Measurements from ENCODE around the gene ABCE1.

ABCE1 gene

DNA sequence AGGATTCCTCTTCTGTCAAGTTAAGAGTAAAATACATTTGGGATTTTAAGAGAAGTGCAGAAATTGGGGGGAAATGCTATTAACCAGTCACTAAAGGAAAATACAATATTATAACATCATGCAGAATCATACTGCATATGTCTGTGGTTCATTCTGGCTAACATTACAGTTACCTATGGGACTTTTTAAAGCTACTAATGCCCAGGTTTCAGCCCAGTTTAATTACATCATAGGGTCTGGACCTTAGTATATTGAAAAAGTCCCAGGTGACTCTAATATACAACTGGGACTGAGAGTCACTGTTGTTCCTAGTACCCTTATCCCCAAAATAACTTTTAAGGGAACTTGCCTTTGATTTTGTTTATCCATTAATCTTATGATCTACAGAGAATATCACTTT lies 10.0 kb downstream of the ABCE1 start:
- Histone ChIP-seq H3K36me3 (ENCODE audit: control insufficient read depth, insufficient read depth, low read length) (peaks cover 2% of the 10 kb centered on the region), H3K27ac (ENCODE audit: low read depth, low read length) (no peak overlapping the region), H3K79me1 (ENCODE audit: low read length) (no peaks in the 10 kb centered on the region)

GRCh38 chr4:145125396-145125795 lies 27.3 kb downstream of the ABCE1 start:
- H3K23ac ChIP-seq (ENCODE audit: low read length): no peak overlapping the region
- H2BK15ac ChIP-seq (replicated peaks; ENCODE audit: low read depth): no peak overlapping the region
- H3K56ac ChIP-seq (ENCODE audit: low read length): no peak overlapping the region
- H3K27ac ChIP-seq (ENCODE audit: low read depth, low read length): no peak overlapping the region
- H3K4me2 ChIP-seq (ENCODE audit: low read length): no peak overlapping the region
- H2AK5ac ChIP-seq (ENCODE audit: low read length): no peak overlapping the region
- no peak overlapping the region for H3K9ac ChIP-seq (ENCODE audit: low read length)
- H2BK5ac ChIP-seq (ENCODE audit: low read length): no peak overlapping the region
- no peak overlapping the region for H4K5ac ChIP-seq (ENCODE audit: low read length)
- H3K4ac ChIP-seq (ENCODE audit: low read depth, low read length): no peak overlapping the region
- no peak overlapping the region for H3K4me3 ChIP-seq (ENCODE audit: low read length)
- no CpG with 5 or more reads among the region's 2 CpGs for WGBS (ENCODE audit: extremely low coverage, insufficient coverage, low lambda C conversion rate)
- peaks cover 3% of the 10 kb centered on the region for H3K36me3 ChIP-seq (ENCODE audit: control insufficient read depth, insufficient read depth, low read length)
- DNase-seq: no peak
- no peak overlapping the region for H3K18ac ChIP-seq (ENCODE audit: low read length)
- H3K79me2 ChIP-seq (ENCODE audit: control insufficient read depth, insufficient read depth, low read length): no peaks in the 10 kb centered on the region
- H3K27me3 ChIP-seq (ENCODE audit: insufficient read depth, low read length, poor library complexity): no peaks in the 10 kb centered on the region
- no peak overlapping the region for H4K8ac ChIP-seq (ENCODE audit: low read depth, low read length)
- no peaks in the 10 kb centered on the region for H3K79me1 ChIP-seq (ENCODE audit: low read length)
- H3K4me1 ChIP-seq (ENCODE audit: control insufficient read depth, low read depth, low read length): no peaks in the 10 kb centered on the region
- no peak overlapping the region for H2BK120ac ChIP-seq (ENCODE audit: low read depth, low read length)

More for the DNA sequence above, 10.0 kb downstream of the ABCE1 start:
- Histone ChIP-seq H2AK5ac (ENCODE audit: low read length) (no peak overlapping the region), H3K27me3 (ENCODE audit: insufficient read depth, low read length, poor library complexity) (no peaks in the 10 kb centered on the region), H2BK15ac (replicated peaks; ENCODE audit: low read depth) (no peak overlapping the region), H3K4me2 (ENCODE audit: low read length) (no peak overlapping the region), H3K23ac (ENCODE audit: low read length) (no peak overlapping the region), H3K4me3 (ENCODE audit: low read length) (no peak overlapping the region), H3K4me1 (ENCODE audit: control insufficient read depth, low read depth, low read length) (no peaks in the 10 kb centered on the region), H4K8ac (ENCODE audit: low read depth, low read length) (no peak overlapping the region), H3K9ac (ENCODE audit: low read length) (no peak overlapping the region), H3K18ac (ENCODE audit: low read length) (no peak overlapping the region), H3K79me2 (ENCODE audit: control insufficient read depth, insufficient read depth, low read length) (peaks cover 3% of the 10 kb centered on the region), H4K5ac (ENCODE audit: low read length) (no peak overlapping the region), H3K4ac (ENCODE audit: low read depth, low read length) (no peak overlapping the region), H3K56ac (ENCODE audit: low read length) (no peak overlapping the region), H2BK120ac (ENCODE audit: low read depth, low read length) (no peak overlapping the region), H2BK5ac (ENCODE audit: low read length) (no peak overlapping the region)
- no peak for DNase-seq

GRCh38 chr4:145130130-145130529 lies 32.0 kb downstream of the ABCE1 start:
- no peak overlapping the region for H3K56ac ChIP-seq (ENCODE audit: low read length)
- H3K79me1 ChIP-seq (ENCODE audit: low read length): no peaks in the 10 kb centered on the region
- H3K18ac ChIP-seq (ENCODE audit: low read length): no peak overlapping the region
- H2BK120ac ChIP-seq (ENCODE audit: low read depth, low read length): no peak overlapping the region
- H3K79me2 ChIP-seq (ENCODE audit: control insufficient read depth, insufficient read depth, low read length): no peaks in the 10 kb centered on the region
- H3K36me3 ChIP-seq (ENCODE audit: control insufficient read depth, insufficient read depth, low read length): peaks cover 2% of the 10 kb centered on the region
- no peak overlapping the region for H3K4ac ChIP-seq (ENCODE audit: low read depth, low read length)
- no peak for DNase-seq
- H3K27ac ChIP-seq (ENCODE audit: low read depth, low read length): no peak overlapping the region
- H3K9ac ChIP-seq (ENCODE audit: low read length): no peak overlapping the region
- H2AK5ac ChIP-seq (ENCODE audit: low read length): no peak overlapping the region
- no peak overlapping the region for H3K23ac ChIP-seq (ENCODE audit: low read length)
- no peak overlapping the region for H4K5ac ChIP-seq (ENCODE audit: low read length)
- no peaks in the 10 kb centered on the region for H3K4me1 ChIP-seq (ENCODE audit: control insufficient read depth, low read depth, low read length)
- no peaks in the 10 kb centered on the region for H3K27me3 ChIP-seq (ENCODE audit: insufficient read depth, low read length, poor library complexity)
- H2BK15ac ChIP-seq (replicated peaks; ENCODE audit: low read depth): no peak overlapping the region
- no peak overlapping the region for H3K4me2 ChIP-seq (ENCODE audit: low read length)
- H4K8ac ChIP-seq (ENCODE audit: low read depth, low read length): no peak overlapping the region
- H2BK5ac ChIP-seq (ENCODE audit: low read length): no peak overlapping the region
- no peak overlapping the region for H3K4me3 ChIP-seq (ENCODE audit: low read length)

DNA sequence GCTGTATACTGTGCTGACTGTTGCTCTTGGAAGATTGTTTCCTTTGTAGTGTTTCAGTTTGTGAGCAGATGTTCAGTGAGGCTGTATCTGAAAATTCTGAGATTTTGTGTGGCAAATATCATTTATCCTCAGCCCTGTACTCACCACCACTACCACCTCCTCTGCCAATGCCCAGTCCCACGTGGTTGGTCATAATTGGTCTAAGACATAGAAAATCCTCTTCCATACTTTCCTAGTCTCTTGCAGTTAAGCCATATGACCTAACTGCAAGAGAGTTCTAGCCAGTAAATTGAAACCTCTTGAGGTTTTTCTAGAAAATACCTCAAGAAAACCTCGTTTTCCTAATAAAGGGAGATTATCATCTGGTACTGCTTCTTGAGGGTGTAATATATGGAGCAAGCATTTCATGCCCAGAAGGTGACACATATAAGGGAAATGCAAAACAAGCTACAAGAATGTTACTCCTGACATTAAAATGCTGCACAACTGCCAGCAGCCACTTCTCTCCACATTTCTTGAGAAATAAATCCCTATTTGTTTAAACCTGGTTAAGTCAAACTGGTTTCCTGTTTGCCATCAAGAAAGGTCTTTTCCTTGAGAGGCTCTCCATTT lies 32.8 kb downstream of the ABCE1 start:
- H2BK5ac ChIP-seq (ENCODE audit: low read length): no peak overlapping the region
- H3K4me3 ChIP-seq (ENCODE audit: low read length): no peak overlapping the region
- H3K56ac ChIP-seq (ENCODE audit: low read length): no peak overlapping the region
- no peak overlapping the region for H3K27ac ChIP-seq (ENCODE audit: low read depth, low read length)
- H3K79me1 ChIP-seq (ENCODE audit: low read length): no peaks in the 10 kb centered on the region
- no peak overlapping the region for H3K23ac ChIP-seq (ENCODE audit: low read length)
- H3K4ac ChIP-seq (ENCODE audit: low read depth, low read length): no peak overlapping the region
- H4K8ac ChIP-seq (ENCODE audit: low read depth, low read length): no peak overlapping the region
- no peak overlapping the region for H2BK120ac ChIP-seq (ENCODE audit: low read depth, low read length)
- H4K5ac ChIP-seq (ENCODE audit: low read length): no peak overlapping the region
- no peak overlapping the region for H3K4me2 ChIP-seq (ENCODE audit: low read length)
- H3K36me3 ChIP-seq (ENCODE audit: control insufficient read depth, insufficient read depth, low read length): peaks cover 2% of the 10 kb centered on the region
- no peak for DNase-seq
- no CpG with 5 or more reads among the region's 2 CpGs for WGBS (ENCODE audit: extremely low coverage, insufficient coverage, low lambda C conversion rate)
- H3K27me3 ChIP-seq (ENCODE audit: insufficient read depth, low read length, poor library complexity): no peaks in the 10 kb centered on the region
- H3K18ac ChIP-seq (ENCODE audit: low read length): no peak overlapping the region
- no peak overlapping the region for H3K9ac ChIP-seq (ENCODE audit: low read length)
- no peak overlapping the region for H2BK15ac ChIP-seq (replicated peaks; ENCODE audit: low read depth)
- H3K4me1 ChIP-seq (ENCODE audit: control insufficient read depth, low read depth, low read length): no peaks in the 10 kb centered on the region
- H2AK5ac ChIP-seq (ENCODE audit: low read length): no peak overlapping the region
- no peaks in the 10 kb centered on the region for H3K79me2 ChIP-seq (ENCODE audit: control insufficient read depth, insufficient read depth, low read length)

DNA sequence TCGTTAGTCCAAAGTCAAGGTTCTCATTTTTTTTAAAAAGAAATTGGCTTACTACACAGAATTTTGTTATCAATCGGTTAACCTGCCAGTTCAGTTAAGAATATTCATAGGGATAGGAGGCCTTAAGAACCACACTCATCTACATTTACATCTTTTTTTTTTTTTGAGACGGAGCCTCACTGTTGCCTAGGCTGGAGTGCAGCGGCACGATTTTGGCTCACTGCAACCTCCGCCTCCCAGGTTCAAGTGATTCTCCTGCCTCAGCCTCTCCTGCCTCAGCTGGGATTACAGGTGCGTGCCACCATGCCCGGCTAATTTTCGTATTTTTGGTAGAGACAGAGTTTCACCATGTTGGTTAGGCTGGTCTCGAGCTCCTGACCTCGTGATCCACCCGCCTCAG lies 33.7 kb downstream of the ABCE1 start:
- no peak overlapping the region for H3K23ac ChIP-seq (ENCODE audit: low read length)
- no peaks in the 10 kb centered on the region for H3K27me3 ChIP-seq (ENCODE audit: insufficient read depth, low read length, poor library complexity)
- no peak overlapping the region for H2BK5ac ChIP-seq (ENCODE audit: low read length)
- no peak overlapping the region for H3K4me2 ChIP-seq (ENCODE audit: low read length)
- H2BK15ac ChIP-seq (replicated peaks; ENCODE audit: low read depth): no peak overlapping the region
- H3K4me1 ChIP-seq (ENCODE audit: control insufficient read depth, low read depth, low read length): no peaks in the 10 kb centered on the region
- no peak overlapping the region for H2AK5ac ChIP-seq (ENCODE audit: low read length)
- H4K8ac ChIP-seq (ENCODE audit: low read depth, low read length): no peak overlapping the region
- H4K5ac ChIP-seq (ENCODE audit: low read length): no peak overlapping the region
- no peak overlapping the region for H2BK120ac ChIP-seq (ENCODE audit: low read depth, low read length)
- DNase-seq: no peak
- no peaks in the 10 kb centered on the region for H3K79me1 ChIP-seq (ENCODE audit: low read length)
- H3K27ac ChIP-seq (ENCODE audit: low read depth, low read length): no peak overlapping the region
- H3K18ac ChIP-seq (ENCODE audit: low read length): no peak overlapping the region
- H3K79me2 ChIP-seq (ENCODE audit: control insufficient read depth, insufficient read depth, low read length): no peaks in the 10 kb centered on the region
- H3K56ac ChIP-seq (ENCODE audit: low read length): no peak overlapping the region
- H3K4ac ChIP-seq (ENCODE audit: low read depth, low read length): no peak overlapping the region
- H3K4me3 ChIP-seq (ENCODE audit: low read length): no peak overlapping the region
- WGBS (ENCODE audit: extremely low coverage, insufficient coverage, low lambda C conversion rate): no CpG with 5 or more reads among the region's 12 CpGs
- H3K36me3 ChIP-seq (ENCODE audit: control insufficient read depth, insufficient read depth, low read length): peaks cover 2% of the 10 kb centered on the region
- no peak overlapping the region for H3K9ac ChIP-seq (ENCODE audit: low read length)

DNA sequence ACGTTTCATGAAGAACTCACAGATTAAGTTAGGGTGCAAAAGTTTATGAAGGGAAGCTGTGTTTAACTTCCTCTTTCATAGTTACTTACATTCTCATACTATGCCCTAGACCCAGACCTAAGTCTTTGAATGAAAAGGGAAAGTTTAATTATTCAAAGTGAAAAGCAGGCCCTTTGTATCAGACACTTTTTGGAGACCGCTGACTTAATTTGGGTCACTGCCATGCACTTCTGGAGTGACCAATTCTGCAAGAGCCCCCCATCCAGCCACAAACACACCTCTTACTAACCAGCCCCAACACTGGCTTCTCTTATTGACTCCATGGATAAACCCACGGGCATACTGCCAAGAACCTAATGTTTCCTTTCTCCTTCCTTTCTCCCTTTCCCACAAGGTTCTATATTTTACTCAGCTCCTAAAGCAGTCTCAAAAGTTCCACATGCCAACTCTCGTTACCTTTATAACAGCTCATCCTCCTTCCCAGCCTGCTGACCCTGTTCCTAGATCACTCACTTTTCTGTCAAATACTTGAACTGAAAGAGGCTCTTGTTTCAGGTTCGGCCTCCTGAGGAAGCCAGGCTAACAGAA lies 34.5 kb downstream of the ABCE1 start:
- Histone ChIP-seq H2BK5ac (ENCODE audit: low read length) (no peak overlapping the region), H2AK5ac (ENCODE audit: low read length) (no peak overlapping the region), H4K5ac (ENCODE audit: low read length) (no peak overlapping the region), H3K27me3 (ENCODE audit: insufficient read depth, low read length, poor library complexity) (no peaks in the 10 kb centered on the region), H3K18ac (ENCODE audit: low read length) (no peak overlapping the region), H2BK120ac (ENCODE audit: low read depth, low read length) (no peak overlapping the region), H3K23ac (ENCODE audit: low read length) (no peak overlapping the region), H3K4me1 (ENCODE audit: control insufficient read depth, low read depth, low read length) (no peaks in the 10 kb centered on the region), H3K56ac (ENCODE audit: low read length) (no peak overlapping the region), H3K36me3 (ENCODE audit: control insufficient read depth, insufficient read depth, low read length) (no peaks in the 10 kb centered on the region), H2BK15ac (replicated peaks; ENCODE audit: low read depth) (no peak overlapping the region), H3K79me2 (ENCODE audit: control insufficient read depth, insufficient read depth, low read length) (no peaks in the 10 kb centered on the region), H3K4me3 (ENCODE audit: low read length) (no peak overlapping the region), H4K8ac (ENCODE audit: low read depth, low read length) (no peak overlapping the region), H3K9ac (ENCODE audit: low read length) (no peak overlapping the region), H3K4ac (ENCODE audit: low read depth, low read length) (no peak overlapping the region), H3K79me1 (ENCODE audit: low read length) (no peaks in the 10 kb centered on the region), H3K4me2 (ENCODE audit: low read length) (no peak overlapping the region), H3K27ac (ENCODE audit: low read depth, low read length) (no peak overlapping the region)
- WGBS (ENCODE audit: extremely low coverage, insufficient coverage, low lambda C conversion rate): no CpG with 5 or more reads among the region's 5 CpGs
- no peak for DNase-seq
